ENCODE data around the gene EDN1.

DNA sequence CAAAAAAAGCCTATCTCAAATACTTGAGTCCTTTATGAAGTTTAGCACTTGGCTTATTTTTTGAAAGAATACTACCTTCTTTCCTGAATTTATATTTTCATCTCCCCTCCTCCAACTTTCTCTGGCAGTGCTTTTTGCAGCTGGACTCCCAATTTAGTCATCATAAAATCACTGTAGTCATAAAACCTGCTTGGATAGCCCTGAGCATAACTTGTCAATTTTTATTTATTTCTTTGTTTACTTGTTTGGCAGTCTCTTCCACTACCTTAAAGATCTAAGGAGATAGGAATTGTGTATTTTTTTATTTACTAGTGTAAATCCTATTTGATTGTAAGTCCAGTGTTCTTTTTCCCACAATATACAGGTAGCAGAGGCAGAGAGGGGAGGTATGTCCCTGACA lies 11.2 kb upstream of the EDN1 start:
- TF ChIP-seq, protein P1, sequence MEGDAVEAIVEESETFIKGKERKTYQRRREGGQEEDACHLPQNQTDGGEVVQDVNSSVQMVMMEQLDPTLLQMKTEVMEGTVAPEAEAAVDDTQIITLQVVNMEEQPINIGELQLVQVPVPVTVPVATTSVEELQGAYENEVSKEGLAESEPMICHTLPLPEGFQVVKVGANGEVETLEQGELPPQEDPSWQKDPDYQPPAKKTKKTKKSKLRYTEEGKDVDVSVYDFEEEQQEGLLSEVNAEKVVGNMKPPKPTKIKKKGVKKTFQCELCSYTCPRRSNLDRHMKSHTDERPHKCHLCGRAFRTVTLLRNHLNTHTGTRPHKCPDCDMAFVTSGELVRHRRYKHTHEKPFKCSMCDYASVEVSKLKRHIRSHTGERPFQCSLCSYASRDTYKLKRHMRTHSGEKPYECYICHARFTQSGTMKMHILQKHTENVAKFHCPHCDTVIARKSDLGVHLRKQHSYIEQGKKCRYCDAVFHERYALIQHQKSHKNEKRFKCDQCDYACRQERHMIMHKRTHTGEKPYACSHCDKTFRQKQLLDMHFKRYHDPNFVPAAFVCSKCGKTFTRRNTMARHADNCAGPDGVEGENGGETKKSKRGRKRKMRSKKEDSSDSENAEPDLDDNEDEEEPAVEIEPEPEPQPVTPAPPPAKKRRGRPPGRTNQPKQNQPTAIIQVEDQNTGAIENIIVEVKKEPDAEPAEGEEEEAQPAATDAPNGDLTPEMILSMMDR (IDR thresholded peaks at IDR 0.05; ENCODE audit: insufficient read depth, low read length, poor library complexity, severe bottlenecking): no peak
- no peak for TF ChIP-seq EZH2phosphoT487 (conservative IDR thresholded peaks at IDR 0.05; ENCODE audit: low read length)

Data from SU-DHL-6 (cell line).